ENCODE results near the gene DNMT1. TPM values are rescaled to one million over a fixed set of nuclear protein-coding genes. Genes with fewer than 3 reads are reported as not detected.

Gene DNMT1
- total and polyA plus RNA-seq, 12 donors, result 11.8 to 36.4 (median 21.6) TPM

- Histone ChIP-seq H3K36me3 (no peaks in the 10 kb centered on the region), H3K4me1 (peaks cover 11 to 66% (median 58%) of the 10 kb centered on the region in 9 donors), H3K9me3 (no peaks in the 10 kb centered on the region), H3K27me3 (peaks cover 0 to 7% (median 0%) of the 10 kb centered on the region in 7 donors), H3K4me3 (peak overlapping the region in 9 of 10 donors; percentile 70 to 99 (median 95)), H3K27ac (peak overlapping the region; percentile 81 to 99 (median 94))
- ATAC-seq (no peak), DNase-seq (no peak)
- 77% methylated on average over 8 of the region's 8 CpGs for WGBS, 2 donors
- intact Hi-C loops (cut with DNase I), result loop anchor here in 2 of 10 donors (2.0 to 10.0 kb wide), 3 partner anchors 19 to 117 kb away; partner anchors contain the start of genes DNMT1 (in 1 of the 2), EIF3G (in 1 of the 2) and P2RY11 (in 1 of the 2)
- TF ChIP-seq CTCF (IDR thresholded peaks at IDR 0.05), result no peak
Observed at GRCh38 chr19:10231612-10232228, 37.0 kb upstream of the DNMT1 start.

GRCh38 chr19:10230861-10231611 lies 36.3 kb upstream of the DNMT1 start, which contains the start of gene S1PR2:
S1PR2 (minus strand) TSS chr19:10231331; CDS start chr19:10224905, 6,426 bp downstream.
- DNase-seq (peak; percentile 86 to 87), ATAC-seq (peak; percentile 59 to 84 (median 72))
- TF ChIP-seq CTCF (IDR thresholded peaks at IDR 0.05), result peak in 1 of 9 donors; percentile 18
- Histone ChIP-seq H3K27me3 (peaks cover 0 to 7% (median 0%) of the 10 kb centered on the region in 7 donors), H3K9me3 (no peaks in the 10 kb centered on the region), H3K4me1 (peaks cover 8 to 65% (median 54%) of the 10 kb centered on the region in 9 donors), H3K36me3 (no peaks in the 10 kb centered on the region), H3K27ac (peak within 1 kb of the TSS; percentile 81 to 99 (median 94)), H3K4me3 (peak within 1 kb of the TSS; percentile 70 to 99 (median 94))
- intact Hi-C loops (cut with DNase I), result loop anchor here in 2 of 10 donors (2.0 to 10.0 kb wide), 3 partner anchors 20 to 116 kb away; partner anchors contain the start of genes DNMT1 (in 1 of the 2), EIF3G (in 1 of the 2) and P2RY11 (in 1 of the 2)
- 0% methylated on average over 64 to 73 of the region's 73 CpGs for WGBS, 2 donors

GRCh38 chr19:10230173-10230860 lies 35.6 kb upstream of the DNMT1 start:
- intact Hi-C loops (cut with DNase I), result loop anchor here in 2 of 10 donors (2.0 to 10.0 kb wide), 3 partner anchors 20 to 116 kb away; partner anchors contain the start of genes DNMT1 (in 1 of the 2), EIF3G (in 1 of the 2) and P2RY11 (in 1 of the 2)
- peak in 1 of 9 donors; percentile 7 for TF ChIP-seq CTCF (IDR thresholded peaks at IDR 0.05)
- 1% methylated on average over 70 of the region's 70 CpGs for WGBS, 2 donors
- Histone ChIP-seq H3K27me3 (peaks cover 0 to 7% (median 0%) of the 10 kb centered on the region in 7 donors), H3K9me3 (no peaks in the 10 kb centered on the region), H3K27ac (peak overlapping the region; percentile 81 to 99 (median 94)), H3K36me3 (no peaks in the 10 kb centered on the region), H3K4me1 (peaks cover 4 to 62% (median 52%) of the 10 kb centered on the region in 9 donors), H3K4me3 (peak overlapping the region; percentile 70 to 99 (median 94))
- peak in 6 of 8 donors; percentile 0 to 17 (median 6) for ATAC-seq
- peak; percentile 37 to 56 for DNase-seq
